BJ (cell line): ENCODE measurements around the gene PRKD1. TPM values are rescaled to one million over a fixed set of nuclear protein-coding genes. Genes with fewer than 3 reads are reported as not detected.
"Not testable (repeated sequence)": the region's sequence is repeated elsewhere in the genome, so short reads cannot be mapped to it uniquely, and the experiment has no call there.

Source experiments
- CTCF ChIA-PET: fragments of 350-600 bp; formaldehyde crosslinking; extraction: SDS; loops from one replicate; lab custom pipeline; 2021; ENCODE audit warnings: antibody characterized with exemption, inconsistent platforms; lab: Yijun Ruan, JAX
- POLR2A ChIA-PET: fragments of 300-600 bp; sonication (Branson Sonifier 250); formaldehyde crosslinking; extraction: SDS; loops from one replicate; lab custom pipeline; 2021; ENCODE audit warnings: antibody characterized with exemption; lab: Charles Lee
- DNase-seq: peaks from one replicate; pipeline ENCODE4 v3.0.0-alpha.2; 2011; ENCODE audit warnings: low read depth
- H3K27me3 ChIP-seq: 2 replicates; pipeline ENCODE4 v1.6.0; 2011; ENCODE audit warnings: low read length; ENCODE audit not compliant: control insufficient read depth, insufficient read depth
- H3K36me3 ChIP-seq: 2 replicates; pipeline ENCODE4 v1.5.1; 2011; ENCODE audit warnings: low read length; ENCODE audit not compliant: control insufficient read depth, insufficient read depth
- H3K4me3 ChIP-seq: 2 replicates; pipeline ENCODE4 v1.5.1; 2011; ENCODE audit warnings: low read depth, mild to moderate bottlenecking, control low read depth, low read length
- CTCF ChIP-seq: IDR thresholded peaks from 2 replicates; pipeline ENCODE4 v1.5.1; 2011; ENCODE audit warnings: low read depth, mild to moderate bottlenecking, control low read depth, inconsistent platforms, low read length, moderate library complexity; ENCODE audit not compliant: insufficient read depth
- polyA plus RNA-seq: library from polyadenylated mRNA; depleted of rRNA; stranded (reverse); fragments of >200 nt; gene quantifications from 2 replicates; pipeline ENCODE4 v1.2.3, GENCODE V29; 2011

Gene PRKD1
- polyA plus RNA-seq, 1 experiment, result 19.8 TPM

- H3K27me3 ChIP-seq, result no peaks in the 10 kb centered on the region
- POLR2A ChIA-PET, result no interaction called here
- no peaks in the 10 kb centered on the region for H3K36me3 ChIP-seq
- no peak for TF ChIP-seq CTCF
- CTCF ChIA-PET, result no interaction called here
- DNase-seq, result no peak
- H3K4me3 ChIP-seq, result no peak overlapping the region
Measured at GRCh38 chr14:29738950-29739349, 188.7 kb downstream of the PRKD1 start.

- DNase-seq, result no peak
- POLR2A ChIA-PET, result no interaction called here
- no peak for TF ChIP-seq CTCF
- CTCF ChIA-PET, result no interaction called here
- H3K4me3 ChIP-seq, result no peak overlapping the region
- no peaks in the 10 kb centered on the region for H3K27me3 ChIP-seq
- H3K36me3 ChIP-seq, result no peaks in the 10 kb centered on the region
Measured at GRCh38 chr14:29738056-29738455, 189.6 kb downstream of the PRKD1 start.

GRCh38 chr14:29735459-29735858, 192.2 kb downstream of the PRKD1 start:
- ChIA-PET CTCF (interaction anchor here (0.6 kb wide), 1 partner anchor 13 kb away, joined by 3 read pairs; no protein-coding TSS in a partner anchor), POLR2A (no interaction called here)
- no peaks in the 10 kb centered on the region for H3K27me3 ChIP-seq
- no peak for TF ChIP-seq CTCF
- DNase-seq, result no peak
- H3K36me3 ChIP-seq, result no peaks in the 10 kb centered on the region
- H3K4me3 ChIP-seq, result no peak overlapping the region

GRCh38 chr14:29734732-29735131, 192.9 kb downstream of the PRKD1 start:
- DNase-seq, result no peak
- Histone ChIP-seq H3K4me3 (no peak overlapping the region), H3K27me3 (no peaks in the 10 kb centered on the region), H3K36me3 (no peaks in the 10 kb centered on the region)
- ChIA-PET CTCF (interaction anchor here (0.5 kb wide), 1 partner anchor 21 kb away, joined by 3 read pairs; no protein-coding TSS in a partner anchor), POLR2A (no interaction called here)
- no peak for TF ChIP-seq CTCF

- DNase-seq, POLR2A ChIA-PET, H3K4me3 ChIP-seq, CTCF ChIA-PET, H3K27me3 ChIP-seq, H3K36me3 ChIP-seq: not testable (repeated sequence)
Measured at GRCh38 chr14:29726560-29727331, 200.9 kb downstream of the PRKD1 start.
